ENCODE data around the gene UGT1A10. TPM values are rescaled to one million over a fixed set of nuclear protein-coding genes. Genes with fewer than 3 reads are reported as not detected.

The UGT1A10 gene
- total and polyA plus RNA-seq, 5 donors from 2014 or later: not detected

GRCh38 chr2:233807215-233807865, 171.1 kb downstream of the UGT1A10 start:
- Mint-ChIP-seq H3K27ac (no peak overlapping the region), H3K36me3 (no peaks in the 10 kb centered on the region), H3K4me3 (no peak overlapping the region), H3K27me3 (peaks cover 19% of the 10 kb centered on the region), H3K4me1 (no peaks in the 10 kb centered on the region), H3K9me3 (peaks cover 0 to 1% (median 0%) of the 10 kb centered on the region in 7 donors)
- H3K27me3 ChIP-seq (ENCODE audit: control insufficient read depth, insufficient read depth, low read length): peaks cover 3% of the 10 kb centered on the region
- no peak overlapping the region for H3K27ac ChIP-seq (ENCODE audit: insufficient read depth, low read length, poor library complexity, severe bottlenecking)
- no peaks in the 10 kb centered on the region for H3K4me1 ChIP-seq (ENCODE audit: control insufficient read depth, insufficient read depth, low read length, poor library complexity, severe bottlenecking)
- H3K36me3 ChIP-seq (ENCODE audit: control insufficient read depth, insufficient read depth, low read length): no peaks in the 10 kb centered on the region
- ATAC-seq (ENCODE audit: low read depth in 2 of 2) (no peak), DNase-seq (no peak)
- H3K9me3 ChIP-seq (ENCODE audit: control insufficient read depth in 2 of 2, low read length in 2 of 2): no peaks in the 10 kb centered on the region
- H3K4me3 ChIP-seq (ENCODE audit: low read depth, low read length): no peak overlapping the region

- Histone ChIP-seq H3K4me3 (ENCODE audit: low read depth, low read length) (no peak overlapping the region), H3K27me3 (ENCODE audit: control insufficient read depth, insufficient read depth, low read length) (peaks cover 3% of the 10 kb centered on the region), H3K27ac (ENCODE audit: insufficient read depth, low read length, poor library complexity, severe bottlenecking) (no peak overlapping the region), H3K36me3 (ENCODE audit: control insufficient read depth, insufficient read depth, low read length) (no peaks in the 10 kb centered on the region), H3K9me3 (ENCODE audit: control insufficient read depth in 2 of 2, low read length in 2 of 2) (no peaks in the 10 kb centered on the region), H3K4me1 (ENCODE audit: control insufficient read depth, insufficient read depth, low read length, poor library complexity, severe bottlenecking) (no peaks in the 10 kb centered on the region)
- H3K27me3 Mint-ChIP-seq: peaks cover 23% of the 10 kb centered on the region
- H3K4me3 Mint-ChIP-seq: no peak overlapping the region
- H3K9me3 Mint-ChIP-seq: no peaks in the 10 kb centered on the region
- H3K4me1 Mint-ChIP-seq: no peaks in the 10 kb centered on the region
- no peak overlapping the region for H3K27ac Mint-ChIP-seq
- ATAC-seq (ENCODE audit: low read depth in 2 of 2) (no peak), DNase-seq (no peak)
- no peaks in the 10 kb centered on the region for H3K36me3 Mint-ChIP-seq
Observed at GRCh38 chr2:233807966-233808935, 172.0 kb downstream of the UGT1A10 start.

GRCh38 chr2:233810385-233810784, 174.1 kb downstream of the UGT1A10 start:
- Histone ChIP-seq H3K4me1 (ENCODE audit: control insufficient read depth, insufficient read depth, low read length, poor library complexity, severe bottlenecking) (no peaks in the 10 kb centered on the region), H3K4me3 (ENCODE audit: low read depth, low read length) (no peak overlapping the region), H3K27me3 (ENCODE audit: control insufficient read depth, insufficient read depth, low read length) (no peaks in the 10 kb centered on the region), H3K27ac (ENCODE audit: insufficient read depth, low read length, poor library complexity, severe bottlenecking) (no peak overlapping the region), H3K9me3 (ENCODE audit: control insufficient read depth in 2 of 2, low read length in 2 of 2) (no peaks in the 10 kb centered on the region), H3K36me3 (ENCODE audit: control insufficient read depth, insufficient read depth, low read length) (no peaks in the 10 kb centered on the region)
- H3K4me1 Mint-ChIP-seq: no peaks in the 10 kb centered on the region
- no peaks in the 10 kb centered on the region for H3K9me3 Mint-ChIP-seq
- no peaks in the 10 kb centered on the region for H3K36me3 Mint-ChIP-seq
- H3K27ac Mint-ChIP-seq: no peak overlapping the region
- ATAC-seq (ENCODE audit: low read depth in 2 of 2) (no peak), DNase-seq (no peak)
- H3K27me3 Mint-ChIP-seq: peaks cover 35% of the 10 kb centered on the region
- no peak overlapping the region for H3K4me3 Mint-ChIP-seq

GRCh38 chr2:233811087-233811486, 174.8 kb downstream of the UGT1A10 start:
- H3K4me1 ChIP-seq (ENCODE audit: control insufficient read depth, insufficient read depth, low read length, poor library complexity, severe bottlenecking): no peaks in the 10 kb centered on the region
- no peak for ATAC-seq (ENCODE audit: low read depth in 2 of 2)
- DNase-seq: no peak
- no peaks in the 10 kb centered on the region for H3K36me3 ChIP-seq (ENCODE audit: control insufficient read depth, insufficient read depth, low read length)
- Mint-ChIP-seq H3K36me3 (no peaks in the 10 kb centered on the region), H3K27me3 (peaks cover 32% of the 10 kb centered on the region), H3K9me3 (no peaks in the 10 kb centered on the region), H3K4me3 (no peak overlapping the region), H3K27ac (no peak overlapping the region), H3K4me1 (no peaks in the 10 kb centered on the region)
- no peaks in the 10 kb centered on the region for H3K27me3 ChIP-seq (ENCODE audit: control insufficient read depth, insufficient read depth, low read length)
- no peaks in the 10 kb centered on the region for H3K9me3 ChIP-seq (ENCODE audit: control insufficient read depth in 2 of 2, low read length in 2 of 2)
- H3K27ac ChIP-seq (ENCODE audit: insufficient read depth, low read length, poor library complexity, severe bottlenecking): no peak overlapping the region
- H3K4me3 ChIP-seq (ENCODE audit: low read depth, low read length): no peak overlapping the region

- Mint-ChIP-seq H3K4me3 (no peak overlapping the region), H3K27ac (no peak overlapping the region), H3K4me1 (no peaks in the 10 kb centered on the region), H3K27me3 (peaks cover 28% of the 10 kb centered on the region), H3K9me3 (no peaks in the 10 kb centered on the region), H3K36me3 (no peaks in the 10 kb centered on the region)
- Histone ChIP-seq H3K4me1 (ENCODE audit: control insufficient read depth, insufficient read depth, low read length, poor library complexity, severe bottlenecking) (no peaks in the 10 kb centered on the region), H3K4me3 (ENCODE audit: low read depth, low read length) (no peak overlapping the region), H3K36me3 (ENCODE audit: control insufficient read depth, insufficient read depth, low read length) (no peaks in the 10 kb centered on the region), H3K27me3 (ENCODE audit: control insufficient read depth, insufficient read depth, low read length) (no peaks in the 10 kb centered on the region), H3K27ac (ENCODE audit: insufficient read depth, low read length, poor library complexity, severe bottlenecking) (no peak overlapping the region), H3K9me3 (ENCODE audit: control insufficient read depth in 2 of 2, low read length in 2 of 2) (no peaks in the 10 kb centered on the region)
- ATAC-seq (ENCODE audit: low read depth in 2 of 2) (no peak), DNase-seq (no peak)
Observed at GRCh38 chr2:233811732-233812131, 175.5 kb downstream of the UGT1A10 start.

GRCh38 chr2:233813236-233814055, 177.2 kb downstream of the UGT1A10 start:
- Histone ChIP-seq H3K36me3 (ENCODE audit: control insufficient read depth, insufficient read depth, low read length) (no peaks in the 10 kb centered on the region), H3K27me3 (ENCODE audit: control insufficient read depth, insufficient read depth, low read length) (no peaks in the 10 kb centered on the region), H3K4me3 (ENCODE audit: low read depth, low read length) (no peak overlapping the region), H3K27ac (ENCODE audit: insufficient read depth, low read length, poor library complexity, severe bottlenecking) (no peak overlapping the region), H3K4me1 (ENCODE audit: control insufficient read depth, insufficient read depth, low read length, poor library complexity, severe bottlenecking) (no peaks in the 10 kb centered on the region), H3K9me3 (ENCODE audit: control insufficient read depth in 2 of 2, low read length in 2 of 2) (no peaks in the 10 kb centered on the region)
- Mint-ChIP-seq H3K27me3 (peaks cover 31% of the 10 kb centered on the region), H3K4me1 (no peaks in the 10 kb centered on the region), H3K9me3 (peaks cover 0 to 1% (median 0%) of the 10 kb centered on the region in 7 donors), H3K4me3 (no peak overlapping the region), H3K27ac (no peak overlapping the region), H3K36me3 (no peaks in the 10 kb centered on the region)
- ATAC-seq (ENCODE audit: low read depth in 2 of 2) (no peak), DNase-seq (no peak)

GRCh38 chr2:233814056-233814835, 178.0 kb downstream of the UGT1A10 start:
- no peaks in the 10 kb centered on the region for H3K4me1 Mint-ChIP-seq
- ATAC-seq (ENCODE audit: low read depth in 2 of 2) (no peak), DNase-seq (peak in 1 of 3 donors; percentile 24)
- H3K36me3 Mint-ChIP-seq: no peaks in the 10 kb centered on the region
- Histone ChIP-seq H3K4me3 (ENCODE audit: low read depth, low read length) (no peak overlapping the region), H3K27ac (ENCODE audit: insufficient read depth, low read length, poor library complexity, severe bottlenecking) (no peak overlapping the region), H3K36me3 (ENCODE audit: control insufficient read depth, insufficient read depth, low read length) (no peaks in the 10 kb centered on the region), H3K9me3 (ENCODE audit: control insufficient read depth in 2 of 2, low read length in 2 of 2) (no peaks in the 10 kb centered on the region), H3K27me3 (ENCODE audit: control insufficient read depth, insufficient read depth, low read length) (no peaks in the 10 kb centered on the region), H3K4me1 (ENCODE audit: control insufficient read depth, insufficient read depth, low read length, poor library complexity, severe bottlenecking) (no peaks in the 10 kb centered on the region)
- H3K27me3 Mint-ChIP-seq: peaks cover 27% of the 10 kb centered on the region
- no peak overlapping the region for H3K4me3 Mint-ChIP-seq
- H3K27ac Mint-ChIP-seq: no peak overlapping the region
- peaks cover 0 to 1% (median 0%) of the 10 kb centered on the region in 7 donors for H3K9me3 Mint-ChIP-seq

Measured in CD4-positive, CD25-positive, alpha-beta regulatory T cell (primary cell).